HL-60 (cell line): ENCODE results near the gene CCDC40.

Experiments used
- REST ChIP-seq: IDR thresholded peaks from 2 replicates; pipeline ENCODE4 v1.6.1; 2012; ENCODE audit warnings: low read depth; ENCODE audit not compliant: insufficient replicate concordance
- TF ChIP-seq, protein P1 (sequence below): IDR thresholded peaks from one replicate; pipeline ENCODE4 v1.5.1; 2011; ENCODE audit warnings: low read length, control low read depth, inconsistent platforms; ENCODE audit not compliant: insufficient read depth

DNA sequence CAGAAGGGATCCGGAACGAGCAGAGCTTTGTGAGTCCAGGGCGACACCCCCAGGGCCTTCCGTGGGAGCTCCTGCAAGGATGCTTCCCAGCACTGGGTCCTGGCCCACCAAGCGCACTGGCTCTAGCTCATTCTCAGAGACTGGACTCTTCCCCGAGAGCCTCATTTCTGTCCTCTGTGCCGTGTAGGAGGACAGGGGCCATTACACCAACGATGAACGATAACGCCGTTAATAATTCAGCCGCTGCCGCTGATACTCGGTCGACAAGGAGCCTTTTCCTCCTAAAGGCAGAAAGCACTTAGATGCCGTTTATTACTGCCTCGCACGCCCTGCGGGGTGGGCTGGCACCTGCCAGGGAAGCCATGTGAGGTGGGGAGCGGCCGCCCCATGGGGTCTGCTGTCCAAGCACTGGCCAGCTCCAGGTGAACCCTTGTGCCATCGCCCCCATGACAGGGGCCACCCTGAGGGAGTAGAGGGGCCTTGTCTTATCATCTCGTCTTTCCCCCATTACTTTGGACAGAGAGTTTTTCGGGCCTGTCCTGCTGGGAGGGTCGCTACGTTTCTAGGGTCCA, 34.3 kb upstream of the CCDC40 start:
- TF ChIP-seq, protein P1, sequence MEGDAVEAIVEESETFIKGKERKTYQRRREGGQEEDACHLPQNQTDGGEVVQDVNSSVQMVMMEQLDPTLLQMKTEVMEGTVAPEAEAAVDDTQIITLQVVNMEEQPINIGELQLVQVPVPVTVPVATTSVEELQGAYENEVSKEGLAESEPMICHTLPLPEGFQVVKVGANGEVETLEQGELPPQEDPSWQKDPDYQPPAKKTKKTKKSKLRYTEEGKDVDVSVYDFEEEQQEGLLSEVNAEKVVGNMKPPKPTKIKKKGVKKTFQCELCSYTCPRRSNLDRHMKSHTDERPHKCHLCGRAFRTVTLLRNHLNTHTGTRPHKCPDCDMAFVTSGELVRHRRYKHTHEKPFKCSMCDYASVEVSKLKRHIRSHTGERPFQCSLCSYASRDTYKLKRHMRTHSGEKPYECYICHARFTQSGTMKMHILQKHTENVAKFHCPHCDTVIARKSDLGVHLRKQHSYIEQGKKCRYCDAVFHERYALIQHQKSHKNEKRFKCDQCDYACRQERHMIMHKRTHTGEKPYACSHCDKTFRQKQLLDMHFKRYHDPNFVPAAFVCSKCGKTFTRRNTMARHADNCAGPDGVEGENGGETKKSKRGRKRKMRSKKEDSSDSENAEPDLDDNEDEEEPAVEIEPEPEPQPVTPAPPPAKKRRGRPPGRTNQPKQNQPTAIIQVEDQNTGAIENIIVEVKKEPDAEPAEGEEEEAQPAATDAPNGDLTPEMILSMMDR: no peak
- TF ChIP-seq REST: no peak
